HUES64 (cell line): ENCODE measurements around the gene MUC6.

Experiments used
- H3K27ac ChIP-seq: 2 replicates; pipeline ENCODE4 v1.7.0; 2013; ENCODE audit warnings: low read depth, low read length, inconsistent platforms
- H3K27me3 ChIP-seq: 2 replicates; pipeline ENCODE4 v1.6.1; 2013; ENCODE audit warnings: mild to moderate bottlenecking, low read length; ENCODE audit not compliant: insufficient read depth
- H3K36me3 ChIP-seq: 2 replicates; pipeline ENCODE4 v1.6.1; 2013; ENCODE audit warnings: mild to moderate bottlenecking, low read length; ENCODE audit not compliant: insufficient read depth
- H3K4me1 ChIP-seq: 2 replicates; pipeline ENCODE4 v1.6.1; 2013; ENCODE audit warnings: mild to moderate bottlenecking, low read length, moderate library complexity; ENCODE audit not compliant: insufficient read depth
- H3K4me3 ChIP-seq: 2 replicates; pipeline ENCODE4 v1.5.1; 2013; ENCODE audit warnings: mild to moderate bottlenecking, low read length, moderate library complexity
- H3K9ac ChIP-seq: 2 replicates; pipeline ENCODE4 v1.6.1; 2013; ENCODE audit warnings: mild to moderate bottlenecking, low read depth, low read length
- H3K9me3 ChIP-seq: 2 replicates; pipeline ENCODE4 v1.6.1; 2013; ENCODE audit warnings: low read depth, low read length; ENCODE audit not compliant: insufficient read depth
- WGBS: fragments of 150-250, 120-280 bp; methylation state at CpG from one replicate; pipeline ENCODE4 v1.1.7; 2013; ENCODE audit warnings: missing lambda C conversion rate; 5-methylcytosine and 5-hydroxymethylcytosine counted together

The MUC6 gene

GRCh38 chr11:1015064-1015463 is 21.5 kb downstream of the MUC6 start:
- Histone ChIP-seq H3K36me3 (peaks cover 19% of the 10 kb centered on the region), H3K27ac (no peak overlapping the region), H3K9me3 (peaks cover 8% of the 10 kb centered on the region; the same call in 1 of the 2 replicates), H3K27me3 (no peaks in the 10 kb centered on the region), H3K9ac (no peak overlapping the region), H3K4me3 (no peak overlapping the region), H3K4me1 (no peaks in the 10 kb centered on the region)
- WGBS = 91% methylated on average over 7 of the region's 7 CpGs

GRCh38 chr11:1014276-1014675 is 22.2 kb downstream of the MUC6 start:
- 93% methylated on average over 14 of the region's 14 CpGs for WGBS
- H3K9ac ChIP-seq = no peak overlapping the region
- H3K36me3 ChIP-seq = peaks cover 26% of the 10 kb centered on the region
- no peak overlapping the region for H3K4me3 ChIP-seq
- no peaks in the 10 kb centered on the region for H3K27me3 ChIP-seq
- no peak overlapping the region for H3K27ac ChIP-seq
- H3K9me3 ChIP-seq = peaks cover 8% of the 10 kb centered on the region; the same call in 1 of the 2 replicates
- H3K4me1 ChIP-seq = no peaks in the 10 kb centered on the region

GRCh38 chr11:1013631-1013935 is 22.9 kb downstream of the MUC6 start:
- Histone ChIP-seq H3K4me3 (no peak overlapping the region), H3K4me1 (no peaks in the 10 kb centered on the region), H3K9me3 (peaks cover 8% of the 10 kb centered on the region; the same call in 1 of the 2 replicates), H3K36me3 (peaks cover 33% of the 10 kb centered on the region), H3K27ac (no peak overlapping the region), H3K9ac (no peak overlapping the region), H3K27me3 (no peaks in the 10 kb centered on the region)
- 93% methylated on average over 12 of the region's 12 CpGs for WGBS

GRCh38 chr11:1012740-1013630 is 23.5 kb downstream of the MUC6 start:
- no peaks in the 10 kb centered on the region for H3K27me3 ChIP-seq
- H3K9ac ChIP-seq = no peak overlapping the region
- H3K4me3 ChIP-seq = no peak overlapping the region
- H3K9me3 ChIP-seq = peaks cover 8% of the 10 kb centered on the region; the same call in 1 of the 2 replicates
- H3K27ac ChIP-seq = no peak overlapping the region
- no peaks in the 10 kb centered on the region for H3K4me1 ChIP-seq
- WGBS = 94% methylated on average over 28 of the region's 28 CpGs
- H3K36me3 ChIP-seq = peaks cover 39% of the 10 kb centered on the region

- Histone ChIP-seq H3K4me3 (no peak overlapping the region), H3K27me3 (no peaks in the 10 kb centered on the region), H3K36me3 (peaks cover 46% of the 10 kb centered on the region), H3K27ac (no peak overlapping the region), H3K9me3 (peaks cover 7% of the 10 kb centered on the region; the same call in 1 of the 2 replicates), H3K4me1 (no peaks in the 10 kb centered on the region), H3K9ac (no peak overlapping the region)
- WGBS = 93% methylated on average over 17 of the region's 17 CpGs
Observed at GRCh38 chr11:1012291-1012690, 24.2 kb downstream of the MUC6 start.

DNA sequence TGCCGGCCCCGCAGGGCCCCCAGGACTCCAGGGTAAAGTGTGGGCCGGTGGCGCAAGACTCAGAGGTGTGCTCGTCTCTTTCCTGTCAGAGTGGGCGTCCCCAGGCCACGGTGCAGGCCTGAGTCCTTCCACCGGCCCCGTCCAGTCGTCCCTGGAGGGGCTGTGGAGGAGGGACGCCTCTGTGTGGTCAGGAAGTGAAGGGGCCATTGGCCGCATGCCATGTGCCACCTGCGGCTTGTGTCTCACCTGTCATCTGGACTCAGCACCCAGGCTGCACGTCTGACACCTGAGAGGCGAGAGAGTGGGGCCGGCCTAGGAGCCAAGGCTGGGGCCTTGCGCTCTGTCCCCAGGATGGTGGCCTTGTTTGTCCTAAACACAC is 25.2 kb downstream of the MUC6 start:
- Histone ChIP-seq H3K27me3 (no peaks in the 10 kb centered on the region), H3K9me3 (no peaks in the 10 kb centered on the region), H3K9ac (no peak overlapping the region), H3K36me3 (peaks cover 55% of the 10 kb centered on the region), H3K27ac (no peak overlapping the region), H3K4me3 (no peak overlapping the region), H3K4me1 (no peaks in the 10 kb centered on the region)
- WGBS = 97% methylated on average over 17 of the region's 17 CpGs

DNA sequence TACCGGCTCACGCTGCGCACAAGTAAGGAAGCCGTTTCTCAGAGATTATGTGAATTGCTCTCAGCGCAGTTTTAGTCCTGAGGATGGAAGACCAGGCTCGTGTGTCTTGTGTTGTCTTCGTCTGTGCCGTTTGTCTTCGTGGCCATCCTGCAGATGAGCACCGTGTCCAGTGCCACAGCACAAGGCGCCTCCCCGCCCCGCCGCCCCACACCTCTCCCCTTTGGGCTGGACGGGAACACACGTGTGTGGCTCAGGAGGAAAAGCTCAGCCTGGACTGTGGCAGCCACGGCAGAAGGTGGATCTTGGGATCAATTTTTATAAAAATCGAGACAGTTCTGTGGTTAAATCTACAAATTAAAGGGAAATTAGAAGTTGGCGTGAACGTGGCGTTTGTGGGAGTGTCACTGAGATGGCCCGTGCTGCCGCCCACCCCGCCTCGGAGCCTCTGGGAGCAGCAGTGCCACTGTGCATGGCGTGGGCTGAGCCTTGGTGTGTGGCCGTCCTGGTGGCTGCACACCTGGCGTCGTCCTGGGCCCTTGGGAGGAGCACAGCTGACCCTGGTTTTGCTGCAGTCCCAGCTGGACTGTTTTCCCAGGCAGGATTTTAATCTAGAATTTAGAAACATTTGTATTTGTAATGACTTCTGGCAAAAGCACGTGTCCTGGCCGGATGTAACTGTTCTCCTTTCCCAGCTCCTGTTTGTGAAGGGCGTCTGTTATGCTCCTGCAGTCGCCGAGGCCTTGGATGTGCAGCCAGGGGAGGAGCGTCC is 25.8 kb downstream of the MUC6 start:
- 95% methylated on average over 35 of the region's 35 CpGs for WGBS
- H3K27ac ChIP-seq = no peak overlapping the region
- no peaks in the 10 kb centered on the region for H3K4me1 ChIP-seq
- H3K36me3 ChIP-seq = peaks cover 59% of the 10 kb centered on the region
- H3K27me3 ChIP-seq = no peaks in the 10 kb centered on the region
- no peaks in the 10 kb centered on the region for H3K9me3 ChIP-seq
- H3K9ac ChIP-seq = no peak overlapping the region
- H3K4me3 ChIP-seq = no peak overlapping the region

DNA sequence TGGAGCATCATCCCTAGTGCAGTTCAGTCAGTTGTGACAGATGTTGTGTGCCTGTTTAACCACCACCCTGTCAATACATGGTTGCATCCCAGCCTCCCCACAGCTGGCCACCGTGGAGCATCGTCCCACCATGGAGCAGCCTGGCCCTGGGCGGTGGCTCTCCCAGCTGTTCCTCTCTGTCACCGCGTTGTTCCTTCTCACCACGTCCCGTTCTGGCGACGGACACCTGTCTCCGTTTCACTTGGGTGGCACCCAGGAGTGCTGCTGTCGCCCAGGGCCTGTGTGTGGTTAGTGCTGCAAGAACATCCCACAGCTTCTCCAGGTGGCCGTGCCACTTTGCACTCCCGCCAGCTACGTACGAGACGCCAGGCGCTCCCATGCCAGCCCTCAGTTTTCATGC is 26.5 kb downstream of the MUC6 start:
- no peak overlapping the region for H3K27ac ChIP-seq
- 95% methylated on average over 17 of the region's 17 CpGs for WGBS
- H3K36me3 ChIP-seq = peaks cover 66% of the 10 kb centered on the region
- no peaks in the 10 kb centered on the region for H3K27me3 ChIP-seq
- no peak overlapping the region for H3K4me3 ChIP-seq
- H3K4me1 ChIP-seq = no peaks in the 10 kb centered on the region
- no peaks in the 10 kb centered on the region for H3K9me3 ChIP-seq
- no peak overlapping the region for H3K9ac ChIP-seq

GRCh38 chr11:1009371-1009770 is 27.1 kb downstream of the MUC6 start:
- H3K4me3 ChIP-seq = no peak overlapping the region
- no peak overlapping the region for H3K9ac ChIP-seq
- WGBS = 94% methylated on average over 33 of the region's 33 CpGs
- no peaks in the 10 kb centered on the region for H3K9me3 ChIP-seq
- H3K27ac ChIP-seq = no peak overlapping the region
- no peaks in the 10 kb centered on the region for H3K27me3 ChIP-seq
- peaks cover 72% of the 10 kb centered on the region for H3K36me3 ChIP-seq
- H3K4me1 ChIP-seq = no peaks in the 10 kb centered on the region

- 93% methylated on average over 11 of the region's 11 CpGs for WGBS
- H3K36me3 ChIP-seq = peaks cover 78% of the 10 kb centered on the region
- H3K27me3 ChIP-seq = no peaks in the 10 kb centered on the region
- H3K4me1 ChIP-seq = no peaks in the 10 kb centered on the region
- H3K9ac ChIP-seq = no peak overlapping the region
- no peak overlapping the region for H3K4me3 ChIP-seq
- no peaks in the 10 kb centered on the region for H3K9me3 ChIP-seq
- H3K27ac ChIP-seq = no peak overlapping the region
Observed at GRCh38 chr11:1008803-1009145, 27.7 kb downstream of the MUC6 start.

GRCh38 chr11:1008001-1008802 is 28.3 kb downstream of the MUC6 start:
- no peak overlapping the region for H3K9ac ChIP-seq
- peaks cover 83% of the 10 kb centered on the region for H3K36me3 ChIP-seq
- no peak overlapping the region for H3K4me3 ChIP-seq
- H3K4me1 ChIP-seq = no peaks in the 10 kb centered on the region
- no peaks in the 10 kb centered on the region for H3K9me3 ChIP-seq
- no peaks in the 10 kb centered on the region for H3K27me3 ChIP-seq
- WGBS = 95% methylated on average over 37 of the region's 38 CpGs
- no peak overlapping the region for H3K27ac ChIP-seq
